Esophagus (tissue), 2 donors: ENCODE data around the gene TRMT6. TPM values are rescaled to one million over a fixed set of nuclear protein-coding genes. Genes with fewer than 3 reads are reported as not detected.
A peak's percentile ranks its signal among the peaks of the same experiment; 100 is the strongest.

Experiments used
- H3K27ac ChIP-seq, 2 donors: one replicate each; pipeline ENCODE4 v1.5.1; 2013; ENCODE audit warnings: low read depth in 2 of 2, mild to moderate bottlenecking in 2 of 2, inconsistent platforms in 1 of 2, low read length in 1 of 2, moderate library complexity in 1 of 2
- H3K27me3 ChIP-seq, 2 donors: one replicate each; pipeline ENCODE4 v1.6.1; 2013; ENCODE audit warnings: low read length in 2 of 2, control low read depth in 1 of 2, mild to moderate bottlenecking in 1 of 2; ENCODE audit not compliant: insufficient read depth in 2 of 2, control insufficient read depth in 1 of 2
- H3K36me3 ChIP-seq, 2 donors: one replicate each; pipeline ENCODE4 v1.6.1; 2013; ENCODE audit warnings: low read length in 1 of 2; ENCODE audit not compliant: control insufficient read depth in 2 of 2, insufficient read depth in 2 of 2
- H3K4me1 ChIP-seq, 2 donors: one replicate each; pipeline ENCODE4 v1.6.1; 2013; ENCODE audit warnings: low read length in 1 of 2; ENCODE audit not compliant: control insufficient read depth in 2 of 2, insufficient read depth in 2 of 2
- H3K4me3 ChIP-seq, 2 donors: one replicate each; pipeline ENCODE4 v1.5.1; 2013; ENCODE audit warnings: low read length in 2 of 2, mild to moderate bottlenecking in 2 of 2, low read depth in 1 of 2, moderate library complexity in 1 of 2
- H3K9me3 ChIP-seq, 2 donors: one replicate each; pipeline ENCODE4 v1.6.1; 2013; ENCODE audit warnings: mild to moderate bottlenecking in 2 of 2, low read depth in 1 of 2, low read length in 1 of 2, moderate library complexity in 1 of 2; ENCODE audit not compliant: control insufficient read depth in 2 of 2, insufficient read depth in 1 of 2
- WGBS, 2 donors: extraction: QIAGEN DNeasy Blood & Tissue Kit; methylation state at CpG; one replicate each; pipeline ENCODE4 v1.1.7; 2013; 5-methylcytosine and 5-hydroxymethylcytosine counted together
- polyA plus RNA-seq, 2 donors: library from polyadenylated mRNA; stranded (reverse); fragments of 200-250 nt; gene quantifications; one replicate each; pipeline ENCODE4 v1.2.3, GENCODE V29; 2013
- donor health status: healthy with polysubstance abuse.
- donor health status: Bipolar disorder and iron deficiency.

The TRMT6 gene
- polyA plus RNA-seq: 10 to 100 TPM in 1 of 2 donors, 1 to 10 TPM in 1; 6.6 to 10.7 TPM

GRCh38 chr20:5950271-5951031 is at the start of gene TRMT6, which contains the start of gene MCM8:
TSS of gene TRMT6 (minus strand) at chr20:5950533. CDS start at chr20:5950405, 128 bp downstream.
TSS of gene MCM8 (plus strand) at chr20:5950652. CDS start at chr20:5952016, 1,364 bp downstream.
- Histone ChIP-seq H3K9me3 (no peaks in the 10 kb centered on the region), H3K4me3 (peak within 1 kb of the TSS; percentile 80 to 98), H3K36me3 (peaks cover 2 to 3% of the 10 kb centered on the region in 2 donors), H3K4me1 (no peaks in the 10 kb centered on the region), H3K27me3 (no peaks in the 10 kb centered on the region), H3K27ac (peak within 1 kb of the TSS; percentile 67 to 93)
- 0% methylated on average over 60 to 61 of the region's 61 CpGs for WGBS, 2 donors

GRCh38 chr20:5999783-6000182 is 49.5 kb upstream of the TRMT6 start:
- no peaks in the 10 kb centered on the region for H3K27me3 ChIP-seq
- WGBS, 2 donors: 94 to 96% methylated on average over 9 of the region's 9 CpGs
- H3K9me3 ChIP-seq: no peaks in the 10 kb centered on the region
- no peaks in the 10 kb centered on the region for H3K36me3 ChIP-seq
- H3K4me1 ChIP-seq: no peaks in the 10 kb centered on the region
- no peak overlapping the region for H3K4me3 ChIP-seq
- H3K27ac ChIP-seq: no peak overlapping the region

GRCh38 chr20:5996765-5997164 is 46.4 kb upstream of the TRMT6 start:
- Histone ChIP-seq H3K4me1 (no peaks in the 10 kb centered on the region), H3K27ac (no peak overlapping the region), H3K4me3 (no peak overlapping the region), H3K36me3 (no peaks in the 10 kb centered on the region), H3K9me3 (no peaks in the 10 kb centered on the region), H3K27me3 (no peaks in the 10 kb centered on the region)
- 66 to 71% methylated on average over 1 of the region's 1 CpG for WGBS, 2 donors

GRCh38 chr20:5991623-5992441 is 41.5 kb upstream of the TRMT6 start:
- H3K4me1 ChIP-seq: no peaks in the 10 kb centered on the region
- H3K36me3 ChIP-seq: no peaks in the 10 kb centered on the region
- no peak overlapping the region for H3K4me3 ChIP-seq
- no peaks in the 10 kb centered on the region for H3K27me3 ChIP-seq
- H3K9me3 ChIP-seq: no peaks in the 10 kb centered on the region
- no peak overlapping the region for H3K27ac ChIP-seq
- 67 to 68% methylated on average over 2 of the region's 2 CpGs for WGBS, 2 donors

- no peak overlapping the region for H3K4me3 ChIP-seq
- H3K27ac ChIP-seq: no peak overlapping the region
- WGBS, 2 donors: 93 to 94% methylated on average over 3 of the region's 3 CpGs
- H3K36me3 ChIP-seq: no peaks in the 10 kb centered on the region
- H3K27me3 ChIP-seq: no peaks in the 10 kb centered on the region
- no peaks in the 10 kb centered on the region for H3K9me3 ChIP-seq
- H3K4me1 ChIP-seq: no peaks in the 10 kb centered on the region
These were observed 40.6 kb upstream of the TRMT6 start for GRCh38 chr20:5990946-5991345.

GRCh38 chr20:5989539-5989938 is 39.2 kb upstream of the TRMT6 start:
- Histone ChIP-seq H3K27me3 (no peaks in the 10 kb centered on the region), H3K4me3 (no peak overlapping the region), H3K36me3 (no peaks in the 10 kb centered on the region), H3K4me1 (no peaks in the 10 kb centered on the region), H3K9me3 (no peaks in the 10 kb centered on the region), H3K27ac (no peak overlapping the region)
- WGBS, 2 donors: 88 to 95% methylated on average over 1 of the region's 1 CpG

- Histone ChIP-seq H3K27me3 (no peaks in the 10 kb centered on the region), H3K27ac (no peak overlapping the region), H3K4me1 (no peaks in the 10 kb centered on the region), H3K36me3 (no peaks in the 10 kb centered on the region), H3K4me3 (no peak overlapping the region), H3K9me3 (no peaks in the 10 kb centered on the region)
- WGBS, 2 donors: 91 to 93% methylated on average over 2 of the region's 2 CpGs
These were observed 37.0 kb upstream of the TRMT6 start for GRCh38 chr20:5987383-5987782.

- no peak overlapping the region for H3K27ac ChIP-seq
- H3K9me3 ChIP-seq: no peaks in the 10 kb centered on the region
- H3K36me3 ChIP-seq: peaks cover 0 to 3% of the 10 kb centered on the region in 2 donors
- WGBS, 2 donors: 72 to 88% methylated on average over 5 of the region's 5 CpGs
- no peaks in the 10 kb centered on the region for H3K4me1 ChIP-seq
- H3K27me3 ChIP-seq: no peaks in the 10 kb centered on the region
- H3K4me3 ChIP-seq: no peak overlapping the region
These were observed 30.6 kb upstream of the TRMT6 start for GRCh38 chr20:5980720-5981538.

GRCh38 chr20:5979801-5980200 is 29.5 kb upstream of the TRMT6 start:
- Histone ChIP-seq H3K4me1 (no peaks in the 10 kb centered on the region), H3K4me3 (no peak overlapping the region), H3K36me3 (peaks cover 0 to 3% of the 10 kb centered on the region in 2 donors), H3K9me3 (no peaks in the 10 kb centered on the region), H3K27ac (no peak overlapping the region), H3K27me3 (no peaks in the 10 kb centered on the region)
- 95% methylated on average over 4 of the region's 4 CpGs for WGBS, 2 donors
